ENCODE data around the gene GRAMD2B.

Gene GRAMD2B

DNA sequence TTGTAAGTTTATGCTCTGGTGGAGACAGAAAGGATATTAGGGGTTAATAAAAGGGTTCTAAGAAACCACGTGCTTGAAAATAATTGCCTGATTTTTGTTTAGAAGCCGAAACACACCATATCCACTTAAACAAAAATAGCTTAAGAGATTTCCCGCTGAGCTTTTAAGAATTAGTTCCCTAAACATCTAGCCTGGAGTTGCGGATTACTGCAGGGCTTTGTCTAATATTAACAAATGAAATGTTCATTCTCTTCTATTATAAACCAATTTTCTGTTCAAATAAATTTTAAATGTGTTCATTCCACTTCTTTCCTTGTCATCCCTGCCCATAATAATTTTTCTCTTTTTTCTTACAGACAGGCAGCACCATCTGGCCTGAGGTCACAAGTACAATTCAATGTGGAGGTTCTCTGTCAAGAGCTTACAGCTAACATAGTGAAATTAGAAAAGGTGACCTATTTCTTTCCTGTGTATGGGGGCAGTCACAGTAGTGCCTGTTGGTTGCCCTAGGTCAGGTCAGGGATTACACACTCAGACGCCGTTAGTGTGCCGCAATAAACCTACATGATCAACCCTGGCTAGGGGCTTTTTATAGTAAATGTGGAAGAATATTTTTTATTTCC is 65.3 kb downstream of the GRAMD2B start:
- Histone ChIP-seq H3K9me3 (no peaks in the 10 kb centered on the region), H3K27me3 (no peaks in the 10 kb centered on the region), H3K27ac (no peak overlapping the region), H3K4me3 (ENCODE audit: low read depth in 1 of 2, low read length in 1 of 2) (no peak overlapping the region), H3K36me3 (no peaks in the 10 kb centered on the region), H3K4me1 (ENCODE audit: control insufficient read depth in 1 of 2, insufficient read depth in 1 of 2, low read depth in 1 of 2, low read length in 1 of 2) (no peaks in the 10 kb centered on the region)
- TF ChIP-seq, protein P1, sequence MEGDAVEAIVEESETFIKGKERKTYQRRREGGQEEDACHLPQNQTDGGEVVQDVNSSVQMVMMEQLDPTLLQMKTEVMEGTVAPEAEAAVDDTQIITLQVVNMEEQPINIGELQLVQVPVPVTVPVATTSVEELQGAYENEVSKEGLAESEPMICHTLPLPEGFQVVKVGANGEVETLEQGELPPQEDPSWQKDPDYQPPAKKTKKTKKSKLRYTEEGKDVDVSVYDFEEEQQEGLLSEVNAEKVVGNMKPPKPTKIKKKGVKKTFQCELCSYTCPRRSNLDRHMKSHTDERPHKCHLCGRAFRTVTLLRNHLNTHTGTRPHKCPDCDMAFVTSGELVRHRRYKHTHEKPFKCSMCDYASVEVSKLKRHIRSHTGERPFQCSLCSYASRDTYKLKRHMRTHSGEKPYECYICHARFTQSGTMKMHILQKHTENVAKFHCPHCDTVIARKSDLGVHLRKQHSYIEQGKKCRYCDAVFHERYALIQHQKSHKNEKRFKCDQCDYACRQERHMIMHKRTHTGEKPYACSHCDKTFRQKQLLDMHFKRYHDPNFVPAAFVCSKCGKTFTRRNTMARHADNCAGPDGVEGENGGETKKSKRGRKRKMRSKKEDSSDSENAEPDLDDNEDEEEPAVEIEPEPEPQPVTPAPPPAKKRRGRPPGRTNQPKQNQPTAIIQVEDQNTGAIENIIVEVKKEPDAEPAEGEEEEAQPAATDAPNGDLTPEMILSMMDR (IDR thresholded peaks at IDR 0.05): no peak

DNA sequence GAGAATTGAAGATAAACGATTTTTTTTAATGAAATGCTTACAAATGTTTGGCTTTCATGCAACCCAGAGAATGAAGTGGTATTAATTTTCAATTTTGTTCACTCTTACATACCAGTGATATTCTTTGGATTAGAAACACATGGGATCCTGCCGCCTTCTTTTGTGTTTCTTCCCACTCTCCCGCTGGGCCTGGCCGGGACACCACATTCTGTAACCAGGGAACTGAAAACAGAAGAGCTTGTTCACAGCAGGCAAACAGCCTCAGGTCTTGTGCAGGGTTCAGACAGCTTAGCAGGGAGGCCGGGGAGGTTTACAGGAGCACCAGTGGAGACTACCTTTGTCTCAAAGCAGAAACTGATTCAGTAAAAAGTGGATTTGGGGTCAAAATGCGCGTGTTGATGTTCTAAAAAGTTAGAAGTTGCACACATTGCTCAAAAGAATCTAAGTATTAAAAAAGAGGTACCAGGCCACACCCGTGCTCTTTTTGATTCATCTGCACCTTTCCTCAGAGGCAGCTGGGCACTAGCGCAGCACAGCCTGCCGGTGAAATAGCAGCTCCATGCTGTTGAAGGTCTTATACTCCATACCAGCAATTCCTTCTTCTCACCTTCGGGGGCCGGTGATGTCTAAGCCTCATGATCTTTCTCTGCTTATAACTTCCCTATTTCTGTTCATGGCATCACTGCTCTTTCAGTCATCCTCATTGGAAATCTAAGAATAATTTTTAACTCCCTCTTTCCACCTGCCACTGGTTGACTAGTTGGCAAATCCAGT is 67.1 kb downstream of the GRAMD2B start:
- Histone ChIP-seq H3K27ac (no peak overlapping the region), H3K4me1 (ENCODE audit: control insufficient read depth in 1 of 2, insufficient read depth in 1 of 2, low read depth in 1 of 2, low read length in 1 of 2) (no peaks in the 10 kb centered on the region)
- TF ChIP-seq, protein P1 (IDR thresholded peaks at IDR 0.05): no peak

DNA sequence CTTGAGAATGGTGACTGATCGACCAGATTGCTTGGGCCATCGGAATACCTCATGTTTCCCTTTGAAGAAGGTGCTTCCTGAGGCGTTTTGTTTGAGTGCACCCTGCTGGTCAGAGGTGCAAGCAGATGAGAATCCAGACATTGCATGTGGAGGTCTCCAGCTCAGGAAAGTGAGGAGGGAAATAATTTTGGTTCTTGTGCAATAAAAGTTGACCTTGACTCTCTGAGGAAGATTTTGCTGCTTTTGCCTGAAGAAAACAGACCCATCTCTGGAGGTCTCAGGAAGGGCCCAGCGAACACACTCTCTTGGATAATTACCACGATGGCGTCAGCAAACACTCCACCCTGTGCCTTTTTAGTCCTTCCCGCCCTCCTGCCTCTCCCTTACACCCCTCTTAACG is 69.7 kb downstream of the GRAMD2B start:
- TF ChIP-seq, protein P1 (IDR thresholded peaks at IDR 0.05): no peak
- H3K4me3 ChIP-seq (ENCODE audit: low read depth in 1 of 2, low read length in 1 of 2): no peak overlapping the region
- no peaks in the 10 kb centered on the region for H3K36me3 ChIP-seq
- H3K9me3 ChIP-seq: no peaks in the 10 kb centered on the region
- no peak overlapping the region for H3K27ac ChIP-seq
- no peaks in the 10 kb centered on the region for H3K4me1 ChIP-seq (ENCODE audit: control insufficient read depth in 1 of 2, insufficient read depth in 1 of 2, low read depth in 1 of 2, low read length in 1 of 2)
- H3K27me3 ChIP-seq: no peaks in the 10 kb centered on the region

More for the DNA sequence above, 67.1 kb downstream of the GRAMD2B start:
- Histone ChIP-seq H3K27me3 (no peaks in the 10 kb centered on the region), H3K9me3 (no peaks in the 10 kb centered on the region), H3K36me3 (no peaks in the 10 kb centered on the region), H3K4me3 (ENCODE audit: low read depth in 1 of 2, low read length in 1 of 2) (no peak overlapping the region)

DNA sequence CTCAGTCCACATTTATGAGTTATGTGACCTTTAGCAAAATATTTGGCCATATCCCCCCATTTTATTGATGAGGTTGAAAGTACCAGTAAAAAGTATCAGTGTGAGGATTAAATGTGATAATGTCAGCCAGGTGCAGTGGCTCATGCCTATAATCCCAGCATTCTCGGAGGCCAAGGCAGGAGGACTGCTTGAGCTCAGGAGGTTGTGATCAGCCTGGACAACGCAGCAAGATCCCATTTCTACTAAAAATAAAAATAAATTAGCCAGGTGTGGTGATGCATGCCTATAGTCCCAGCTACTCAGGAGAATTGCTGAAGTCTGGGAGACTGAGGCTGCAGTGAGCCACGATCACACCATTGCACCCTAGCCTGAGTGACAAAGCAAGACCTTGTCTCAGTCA is 71.2 kb downstream of the GRAMD2B start:
- no peak overlapping the region for H3K4me3 ChIP-seq (ENCODE audit: low read depth in 1 of 2, low read length in 1 of 2)
- H3K9me3 ChIP-seq: no peaks in the 10 kb centered on the region
- no peaks in the 10 kb centered on the region for H3K27me3 ChIP-seq
- TF ChIP-seq, protein P1 (IDR thresholded peaks at IDR 0.05): no peak
- H3K4me1 ChIP-seq (ENCODE audit: control insufficient read depth in 1 of 2, insufficient read depth in 1 of 2, low read depth in 1 of 2, low read length in 1 of 2): no peaks in the 10 kb centered on the region
- H3K27ac ChIP-seq: no peak overlapping the region
- H3K36me3 ChIP-seq: no peaks in the 10 kb centered on the region

DNA sequence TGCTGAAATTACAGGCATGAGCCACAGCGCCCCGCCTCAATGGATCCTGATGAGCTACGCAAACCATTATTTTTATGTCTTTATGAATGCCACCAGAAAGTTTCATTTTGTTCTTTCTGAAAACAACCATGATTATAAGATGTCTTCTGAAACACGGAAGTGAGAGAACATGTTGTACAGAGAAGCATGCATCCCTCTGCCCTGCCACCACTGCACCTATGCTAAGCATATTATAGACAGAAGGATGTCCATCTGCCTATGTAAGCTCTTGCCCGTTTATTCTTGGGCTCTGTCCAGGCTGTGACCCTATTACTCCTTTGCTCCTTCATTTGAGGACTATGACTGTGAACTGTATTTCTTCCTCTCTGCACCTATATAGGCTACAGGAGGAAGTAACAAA is 74.3 kb downstream of the GRAMD2B start:
- H3K9me3 ChIP-seq: no peaks in the 10 kb centered on the region
- H3K4me1 ChIP-seq (ENCODE audit: control insufficient read depth in 1 of 2, insufficient read depth in 1 of 2, low read depth in 1 of 2, low read length in 1 of 2): no peaks in the 10 kb centered on the region
- no peak overlapping the region for H3K27ac ChIP-seq
- no peak overlapping the region for H3K4me3 ChIP-seq (ENCODE audit: low read depth in 1 of 2, low read length in 1 of 2)
- H3K27me3 ChIP-seq: no peaks in the 10 kb centered on the region
- no peaks in the 10 kb centered on the region for H3K36me3 ChIP-seq
- TF ChIP-seq, protein P1 (IDR thresholded peaks at IDR 0.05): no peak
